HG03159 (cell line): ENCODE measurements around the gene KIDINS220.
A peak's percentile ranks its signal among the peaks of the same experiment; 100 is the strongest.

Source experiments
- ATAC-seq: cut with Tn5 transposase; IDR thresholded peaks from one replicate; pipeline ENCODE4 v1.9.1; 2021; ENCODE audit warnings: mild to moderate bottlenecking, moderate library complexity; ENCODE audit not compliant: unreplicated experiment

The KIDINS220 gene

GRCh38 chr2:8701681-8702379 is 135.6 kb downstream of the KIDINS220 start:
- ATAC-seq: no peak

- ATAC-seq: no peak
Observed at GRCh38 chr2:8699839-8700238, 137.6 kb downstream of the KIDINS220 start.

GRCh38 chr2:8697190-8697589 is 140.2 kb downstream of the KIDINS220 start:
- no peak for ATAC-seq

- no peak for ATAC-seq
Observed at GRCh38 chr2:8694737-8695136, 142.7 kb downstream of the KIDINS220 start.

DNA sequence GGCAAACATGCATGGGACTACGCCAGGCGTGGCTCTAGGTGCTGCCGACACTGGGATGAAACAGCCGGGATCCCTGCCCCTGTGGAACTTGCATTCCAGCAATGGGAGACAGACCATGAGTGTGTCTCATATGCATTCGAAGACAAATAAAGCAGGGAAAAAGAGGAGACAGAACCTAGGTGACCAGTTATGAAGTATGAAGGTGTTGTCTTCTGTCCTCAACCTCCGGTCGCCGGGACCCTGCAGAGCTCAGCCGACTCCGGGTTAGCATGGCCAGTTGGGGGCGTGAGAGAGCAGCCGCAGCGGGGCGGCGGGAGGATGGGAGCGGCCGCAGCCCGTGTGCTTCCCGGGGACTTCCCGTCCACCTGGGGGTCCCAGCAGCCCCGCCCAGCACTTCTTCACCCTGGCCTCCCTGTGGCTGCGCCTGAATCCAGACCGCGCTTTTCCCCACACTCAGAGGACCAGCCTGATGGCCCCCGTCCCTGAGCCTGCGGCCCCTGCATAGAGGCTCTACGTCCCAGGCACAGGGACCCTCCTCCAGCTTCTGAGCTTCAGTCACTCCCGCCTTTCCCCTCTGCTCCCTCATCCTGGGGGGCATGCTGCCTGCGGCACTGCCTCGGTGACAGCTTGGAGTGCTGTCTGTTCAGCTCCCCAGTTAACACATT is 144.1 kb downstream of the KIDINS220 start:
- no peak for ATAC-seq

GRCh38 chr2:8692783-8693156 is 144.6 kb downstream of the KIDINS220 start:
- no peak for ATAC-seq

- no peak for ATAC-seq
Observed at GRCh38 chr2:8691859-8692437, 145.5 kb downstream of the KIDINS220 start.

GRCh38 chr2:8685697-8686358 is 151.6 kb downstream of the KIDINS220 start:
- ATAC-seq: no peak

GRCh38 chr2:8684878-8685696 is 152.3 kb downstream of the KIDINS220 start:
- no peak for ATAC-seq

DNA sequence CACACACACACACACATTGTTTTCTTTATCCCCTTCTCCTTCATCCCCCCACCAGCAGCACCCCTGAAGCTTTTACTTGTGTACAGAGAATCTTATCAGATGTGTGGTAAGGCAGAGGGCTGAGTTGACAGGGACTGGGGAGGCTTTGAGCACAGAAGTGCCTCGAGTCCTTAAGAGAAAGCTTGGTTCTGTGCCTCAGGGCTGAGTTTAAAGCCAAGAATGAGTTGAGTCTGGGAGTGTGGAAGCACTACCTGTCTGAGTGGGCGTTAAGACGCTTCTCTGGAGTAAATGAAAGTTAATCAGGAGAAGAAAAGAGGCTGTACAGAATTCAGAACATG is 152.9 kb downstream of the KIDINS220 start:
- ATAC-seq: no peak

GRCh38 chr2:8682719-8683667 is 154.4 kb downstream of the KIDINS220 start:
- ATAC-seq: no peak

- peak; percentile 70 for ATAC-seq
Observed at GRCh38 chr2:8681786-8682692, 155.4 kb downstream of the KIDINS220 start, which contains the start of gene ID2. Gene ID2, plus strand, starts transcription at chr2:8682056. Its CDS starts 110 bp downstream, at chr2:8682166.

DNA sequence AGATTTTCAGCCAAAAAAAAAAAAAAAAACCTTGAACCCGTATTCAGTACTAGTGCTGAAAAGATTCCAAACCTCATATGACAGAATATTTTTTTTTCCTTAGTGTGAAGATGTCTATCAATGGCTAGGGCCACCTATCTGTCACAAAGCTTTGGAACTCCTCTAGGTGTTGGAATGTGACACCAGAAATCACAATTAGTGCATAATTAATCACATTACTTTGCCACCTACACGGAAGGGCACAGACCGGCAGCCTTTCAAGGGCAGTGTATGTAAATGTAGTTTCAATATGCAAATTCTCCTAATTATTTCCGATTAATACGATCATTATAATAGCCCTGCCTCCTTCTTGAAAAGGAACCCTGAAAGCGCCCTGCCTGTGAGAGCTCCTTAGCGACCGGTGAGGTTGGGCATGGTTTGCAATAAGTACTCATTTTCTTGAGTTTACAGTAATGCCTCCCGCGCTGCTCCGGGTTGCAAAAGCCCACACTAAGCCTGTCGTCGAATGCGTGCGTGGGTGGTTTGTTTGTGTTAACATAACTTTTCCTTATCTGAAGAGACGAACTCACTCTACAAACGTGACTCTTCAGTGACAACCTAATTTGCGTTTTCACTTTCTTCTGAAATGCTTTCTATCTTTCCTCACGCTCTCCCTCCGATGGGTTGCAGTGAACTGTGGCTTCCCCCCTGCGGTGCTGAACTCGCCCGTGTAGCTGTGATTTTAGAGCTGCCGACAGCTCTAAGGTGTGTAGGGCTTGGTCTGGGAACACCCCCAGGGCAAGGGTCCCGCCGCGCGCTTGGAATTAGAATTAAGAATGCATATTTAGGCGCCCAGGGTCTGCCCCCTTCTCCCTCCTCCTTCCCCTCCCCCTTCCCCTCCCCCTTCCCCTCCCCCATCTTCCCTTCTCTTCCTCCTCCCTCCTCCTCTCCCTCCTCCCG is 156.3 kb downstream of the KIDINS220 start:
- no peak for ATAC-seq

DNA sequence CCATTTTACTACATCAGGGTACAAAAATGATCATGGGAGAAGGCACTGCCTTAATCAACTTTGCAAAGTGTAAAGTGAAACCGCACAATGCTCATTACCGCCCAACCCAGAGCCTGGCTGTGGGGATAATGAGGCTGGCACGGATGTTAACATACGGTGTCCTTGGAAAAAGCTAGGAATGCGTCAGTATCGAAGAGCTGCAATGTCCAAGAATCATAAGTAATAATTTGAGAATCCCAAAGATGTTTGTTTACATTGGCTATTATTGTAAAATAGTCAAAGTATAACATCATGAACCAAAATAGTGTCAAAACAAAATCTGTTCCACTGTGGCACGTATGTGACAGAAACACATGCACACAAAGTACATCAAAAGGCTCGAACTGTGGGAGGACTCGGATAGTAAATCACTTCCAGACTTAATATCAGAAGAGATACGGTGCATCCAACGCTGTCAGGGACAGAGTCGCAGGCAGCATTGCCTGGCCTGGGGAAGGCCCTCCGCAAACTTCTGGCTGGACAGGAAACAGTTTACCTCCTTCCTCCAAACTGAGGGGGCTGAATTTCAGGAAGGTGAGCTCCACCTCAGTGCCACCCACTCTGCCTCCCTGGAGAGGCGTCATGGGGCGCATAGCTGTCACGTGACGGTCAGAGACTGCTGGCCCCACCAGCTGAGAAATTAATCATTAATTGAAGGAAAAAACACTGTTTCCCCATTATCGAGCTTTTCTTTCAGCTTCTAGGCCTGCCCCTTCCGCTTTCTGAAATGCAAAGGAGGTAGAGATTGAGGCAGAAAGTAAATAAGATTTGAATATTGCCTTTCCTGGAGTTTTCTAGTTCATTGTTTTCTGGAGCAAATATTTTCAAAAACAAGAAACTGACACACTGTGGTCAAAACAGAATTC is 157.3 kb downstream of the KIDINS220 start:
- ATAC-seq: no peak

DNA sequence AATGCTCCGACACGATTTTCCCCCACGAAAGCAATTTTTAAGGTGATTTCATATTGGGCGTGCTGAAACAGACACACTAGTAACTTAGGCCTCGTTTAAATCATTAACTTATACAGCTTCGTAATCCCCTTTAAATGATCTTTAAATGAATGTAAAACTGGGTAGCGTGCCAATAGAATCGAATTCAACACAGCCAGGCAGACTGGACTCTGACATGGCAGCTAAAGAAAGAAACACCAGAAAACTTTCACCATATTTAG is 157.9 kb downstream of the KIDINS220 start:
- no peak for ATAC-seq
